ENCODE results near the gene ZNF768.
"Not testable (repeated sequence)": the region's sequence is repeated elsewhere in the genome, so short reads cannot be mapped to it uniquely, and the experiment has no call there.

ZNF768 gene

GRCh38 chr16:30523768-30524574 lies 2.4 kb downstream of the ZNF768 start:
- TF ChIP-seq, protein P1, sequence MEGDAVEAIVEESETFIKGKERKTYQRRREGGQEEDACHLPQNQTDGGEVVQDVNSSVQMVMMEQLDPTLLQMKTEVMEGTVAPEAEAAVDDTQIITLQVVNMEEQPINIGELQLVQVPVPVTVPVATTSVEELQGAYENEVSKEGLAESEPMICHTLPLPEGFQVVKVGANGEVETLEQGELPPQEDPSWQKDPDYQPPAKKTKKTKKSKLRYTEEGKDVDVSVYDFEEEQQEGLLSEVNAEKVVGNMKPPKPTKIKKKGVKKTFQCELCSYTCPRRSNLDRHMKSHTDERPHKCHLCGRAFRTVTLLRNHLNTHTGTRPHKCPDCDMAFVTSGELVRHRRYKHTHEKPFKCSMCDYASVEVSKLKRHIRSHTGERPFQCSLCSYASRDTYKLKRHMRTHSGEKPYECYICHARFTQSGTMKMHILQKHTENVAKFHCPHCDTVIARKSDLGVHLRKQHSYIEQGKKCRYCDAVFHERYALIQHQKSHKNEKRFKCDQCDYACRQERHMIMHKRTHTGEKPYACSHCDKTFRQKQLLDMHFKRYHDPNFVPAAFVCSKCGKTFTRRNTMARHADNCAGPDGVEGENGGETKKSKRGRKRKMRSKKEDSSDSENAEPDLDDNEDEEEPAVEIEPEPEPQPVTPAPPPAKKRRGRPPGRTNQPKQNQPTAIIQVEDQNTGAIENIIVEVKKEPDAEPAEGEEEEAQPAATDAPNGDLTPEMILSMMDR (IDR thresholded peaks at IDR 0.05; ENCODE audit: low read depth, low read length, missing control alignments), result no peak
- no peak overlapping the region for H3K4me3 ChIP-seq (ENCODE audit: low read depth, low read length)
- DNase-seq (ENCODE audit: low read depth), result no peak

DNA sequence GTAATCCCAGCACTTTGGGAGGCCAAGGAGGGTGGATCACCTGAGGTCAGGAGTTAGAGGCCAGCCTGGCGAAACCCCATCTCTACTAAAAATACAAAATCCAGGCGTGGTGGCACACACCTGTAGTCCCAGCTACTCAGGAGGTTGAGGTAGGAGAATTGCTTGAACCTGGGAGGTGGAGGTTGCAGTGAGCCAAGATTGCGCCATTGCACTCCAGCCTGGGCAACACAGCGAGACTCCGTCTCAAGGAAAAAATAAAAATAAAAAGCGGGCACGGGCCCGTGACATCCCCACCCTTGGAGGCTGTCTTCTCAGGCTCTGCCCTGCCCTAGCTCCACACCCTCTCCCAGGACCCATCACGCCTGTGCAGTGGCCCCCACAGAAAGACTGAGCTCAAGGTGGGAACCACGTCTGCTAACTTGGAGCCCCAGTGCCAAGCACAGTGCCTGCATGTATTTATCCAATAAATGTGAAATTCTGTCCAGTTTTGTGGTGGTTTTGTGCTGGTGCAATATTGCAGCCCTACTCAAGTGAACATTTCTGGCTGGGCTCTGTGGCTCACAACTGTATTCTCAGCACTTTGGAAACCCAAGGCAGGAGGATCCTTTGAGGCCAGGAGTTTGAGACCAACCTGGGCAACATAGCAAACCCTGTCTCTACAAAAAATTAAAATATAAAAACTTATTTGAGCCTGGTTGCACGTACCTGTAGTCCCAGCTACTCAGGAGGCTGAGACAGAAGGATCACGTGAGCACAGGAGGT lies 3.5 kb downstream of the ZNF768 start:
- not testable (repeated sequence) for DNase-seq (ENCODE audit: low read depth); H3K4me3 ChIP-seq (ENCODE audit: low read depth, low read length)

DNA sequence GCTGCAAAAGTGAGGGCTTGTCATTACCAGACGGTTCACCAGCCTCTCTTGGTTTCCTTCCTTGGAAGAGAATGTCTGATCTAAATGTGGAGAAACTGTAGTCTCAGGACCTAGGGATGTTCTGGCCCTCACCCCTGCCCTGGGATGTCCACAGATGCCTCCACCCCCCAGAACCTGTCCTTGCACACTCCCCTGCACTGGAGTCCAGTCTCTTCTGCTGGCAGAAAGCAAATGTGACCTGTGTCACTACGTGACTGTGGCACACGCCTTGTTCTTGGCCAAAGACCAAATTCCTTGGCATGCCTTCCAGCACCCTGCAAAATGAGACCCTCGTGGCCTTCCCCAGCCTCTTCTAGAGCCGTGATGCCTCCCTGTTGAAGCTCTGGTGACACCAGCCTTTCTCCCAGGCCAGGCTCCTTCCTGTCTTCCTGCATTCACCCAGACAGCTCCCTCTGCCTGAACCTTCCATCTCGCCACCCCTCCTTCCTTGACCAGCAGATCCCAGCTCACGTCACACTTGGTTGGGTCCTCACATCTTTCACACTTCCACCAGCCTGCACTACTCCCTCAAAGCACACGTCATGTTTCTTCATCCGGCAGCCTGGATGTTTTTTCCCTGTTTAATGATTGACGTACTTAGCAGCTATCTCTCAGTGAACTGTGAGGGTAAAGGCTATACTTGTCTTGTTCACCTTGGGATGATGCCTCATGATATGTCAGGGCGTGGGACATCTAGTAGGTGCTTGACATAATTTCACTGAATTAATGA lies 4.3 kb downstream of the ZNF768 start:
- DNase-seq (ENCODE audit: low read depth), result no peak
- TF ChIP-seq, protein P1 (IDR thresholded peaks at IDR 0.05; ENCODE audit: low read depth, low read length, missing control alignments), result no peak
- H3K4me3 ChIP-seq (ENCODE audit: low read depth, low read length), result no peak overlapping the region

- TF ChIP-seq, protein P1 (IDR thresholded peaks at IDR 0.05; ENCODE audit: low read depth, low read length, missing control alignments), result no peak
- DNase-seq (ENCODE audit: low read depth), result no peak
- no peak overlapping the region for H3K4me3 ChIP-seq (ENCODE audit: low read depth, low read length)
Measured at GRCh38 chr16:30521476-30521872, 4.9 kb downstream of the ZNF768 start.

DNA sequence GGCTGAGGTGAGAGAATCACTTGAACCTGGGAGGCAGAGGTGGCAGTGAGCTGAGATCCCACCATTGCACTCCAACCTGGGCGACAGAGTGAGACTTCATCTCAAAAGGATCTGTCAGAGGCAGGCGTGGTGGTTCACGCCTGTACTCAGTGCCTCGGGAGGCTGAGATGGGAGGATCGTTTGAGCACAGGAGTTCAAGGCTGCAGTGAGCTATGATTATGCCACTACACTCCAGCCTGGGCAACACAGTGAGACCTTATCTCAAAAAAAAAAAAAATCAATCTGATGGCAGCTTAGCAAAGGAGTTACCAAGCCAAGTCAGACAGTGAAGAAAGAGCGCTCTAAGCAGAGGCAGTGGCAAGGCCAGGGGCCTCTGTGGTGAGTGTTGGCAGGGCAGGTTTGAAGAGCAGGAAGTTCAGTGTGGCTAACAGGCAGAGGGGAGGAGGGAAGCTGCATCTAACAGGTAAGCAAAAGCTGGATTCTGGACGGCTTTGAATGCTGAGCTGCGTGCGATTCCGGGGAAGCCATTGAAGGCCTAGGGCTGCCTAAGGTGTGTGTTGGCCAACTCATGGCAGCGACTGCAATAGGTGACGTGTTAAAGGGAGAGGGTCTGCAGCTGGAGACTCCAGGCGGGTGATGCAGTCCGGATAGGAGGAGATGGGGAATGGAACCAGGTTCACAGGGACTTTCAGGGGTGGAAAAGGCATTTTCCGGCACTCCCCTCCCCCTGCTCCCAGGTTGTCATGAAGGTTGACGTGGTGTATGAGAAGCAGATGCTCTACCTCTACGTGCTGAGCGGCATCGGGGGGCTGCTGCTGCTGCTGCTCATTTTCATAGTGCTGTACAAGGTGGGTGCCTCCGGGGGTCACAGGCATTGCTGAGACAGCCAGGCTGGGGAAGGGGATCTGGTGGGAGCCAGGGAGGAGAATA lies 7.0 kb downstream of the ZNF768 start:
- no peak for DNase-seq (ENCODE audit: low read depth)
- TF ChIP-seq, protein P1 (IDR thresholded peaks at IDR 0.05; ENCODE audit: low read depth, low read length, missing control alignments), result no peak
- H3K4me3 ChIP-seq (ENCODE audit: low read depth, low read length), result no peak overlapping the region

DNA sequence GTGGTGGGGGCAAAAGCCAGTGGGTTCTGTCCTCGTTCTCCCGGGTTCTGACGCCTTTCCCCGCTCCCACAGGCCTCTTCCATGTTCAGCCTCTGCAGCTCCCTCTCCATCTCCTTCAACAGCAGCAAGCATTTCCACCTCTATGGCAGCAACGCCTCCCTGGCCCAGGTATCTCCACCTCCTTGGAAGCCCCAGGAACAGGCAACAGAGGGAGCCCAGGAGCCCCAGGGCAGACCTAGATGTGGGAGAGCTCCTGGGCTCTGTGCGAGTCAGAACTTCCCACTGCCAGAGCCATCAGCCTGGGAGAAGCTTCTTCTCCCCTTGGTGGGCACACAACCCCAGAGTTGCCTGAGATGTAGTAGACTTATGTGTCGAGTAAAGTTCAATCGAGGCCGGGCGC lies 7.8 kb downstream of the ZNF768 start:
- no peak overlapping the region for H3K4me3 ChIP-seq (ENCODE audit: low read depth, low read length)
- no peak for DNase-seq (ENCODE audit: low read depth)
- TF ChIP-seq, protein P1 (IDR thresholded peaks at IDR 0.05; ENCODE audit: low read depth, low read length, missing control alignments), result no peak

Measured in GM12864 (cell line).